ENCODE measurements around the gene BCR. TPM values are rescaled to one million over a fixed set of nuclear protein-coding genes. Genes with fewer than 3 reads are reported as not detected.
A peak's percentile ranks its signal among the peaks of the same experiment; 100 is the strongest.
"Not testable (repeated sequence)": the region's sequence is repeated elsewhere in the genome, so short reads cannot be mapped to it uniquely, and the experiment has no call there.

Gene BCR
- total RNA-seq, 1 donor from 2014 or later = 78.3 TPM

- DNase-seq; H3K9me3 ChIP-seq; H3K27me3 ChIP-seq; H3K27ac ChIP-seq; H3K36me3 ChIP-seq; ATAC-seq; intact Hi-C loops (cut with DNase I); H3K4me3 ChIP-seq; H3K4me1 ChIP-seq: not testable (repeated sequence)
Observed at GRCh38 chr22:23323960-23324688, 143.8 kb downstream of the BCR start.

GRCh38 chr22:23325183-23325582, 144.9 kb downstream of the BCR start:
- no peaks in the 10 kb centered on the region for H3K27me3 ChIP-seq
- no peak for DNase-seq
- TF ChIP-seq CTCF (IDR thresholded peaks at IDR 0.05) = no peak
- H3K4me1 ChIP-seq = no peaks in the 10 kb centered on the region
- H3K36me3 ChIP-seq = no peaks in the 10 kb centered on the region
- intact Hi-C loops (cut with DNase I) = no loop called here
- H3K4me3 ChIP-seq = no peak overlapping the region
- ATAC-seq = no peak
- no peak overlapping the region for H3K27ac ChIP-seq
- H3K9me3 ChIP-seq = no peaks in the 10 kb centered on the region

GRCh38 chr22:23333822-23334221, 153.5 kb downstream of the BCR start:
- H3K27me3 ChIP-seq; ATAC-seq; H3K9me3 ChIP-seq; H3K27ac ChIP-seq; intact Hi-C loops (cut with DNase I); H3K4me3 ChIP-seq; H3K36me3 ChIP-seq; H3K4me1 ChIP-seq; DNase-seq: not testable (repeated sequence)

- H3K9me3 ChIP-seq; DNase-seq; H3K4me3 ChIP-seq; H3K27me3 ChIP-seq; intact Hi-C loops (cut with DNase I); H3K36me3 ChIP-seq; H3K4me1 ChIP-seq; H3K27ac ChIP-seq: not testable (repeated sequence)
- ATAC-seq = peak; percentile 29
Observed at GRCh38 chr22:23337672-23338071, 157.4 kb downstream of the BCR start.

- not testable (repeated sequence) for H3K27me3 ChIP-seq
Observed at GRCh38 chr22:23341942-23342695, 161.8 kb downstream of the BCR start.

GRCh38 chr22:23351321-23351720, 171.0 kb downstream of the BCR start:
- ATAC-seq (no peak), DNase-seq (no peak)
- H3K9me3 ChIP-seq = no peaks in the 10 kb centered on the region
- H3K4me1 ChIP-seq = no peaks in the 10 kb centered on the region
- H3K36me3 ChIP-seq = no peaks in the 10 kb centered on the region
- intact Hi-C loops (cut with DNase I) = no loop called here
- TF ChIP-seq CTCF (IDR thresholded peaks at IDR 0.05) = no peak
- H3K4me3 ChIP-seq = no peak overlapping the region
- peaks cover 12% of the 10 kb centered on the region for H3K27me3 ChIP-seq
- no peak overlapping the region for H3K27ac ChIP-seq

More at GRCh38 chr22:23341942-23342695, 161.8 kb downstream of the BCR start:
- H3K36me3 ChIP-seq; intact Hi-C loops (cut with DNase I); DNase-seq; ATAC-seq; H3K4me3 ChIP-seq; H3K27ac ChIP-seq; H3K9me3 ChIP-seq; H3K4me1 ChIP-seq: not testable (repeated sequence)

- no peak overlapping the region for H3K27ac ChIP-seq
- TF ChIP-seq CTCF (IDR thresholded peaks at IDR 0.05) = no peak
- intact Hi-C loops (cut with DNase I) = no loop called here
- no peak overlapping the region for H3K4me3 ChIP-seq
- H3K27me3 ChIP-seq = peaks cover 12% of the 10 kb centered on the region
- ATAC-seq (no peak), DNase-seq (no peak)
- no peaks in the 10 kb centered on the region for H3K4me1 ChIP-seq
- no peaks in the 10 kb centered on the region for H3K9me3 ChIP-seq
- H3K36me3 ChIP-seq = no peaks in the 10 kb centered on the region
Observed at GRCh38 chr22:23353004-23353403, 172.7 kb downstream of the BCR start.

All from upper lobe of right lung (tissue), 1 donor.